Measurements from ENCODE around the gene ZBTB9. TPM values are rescaled to one million over a fixed set of nuclear protein-coding genes. Genes with fewer than 3 reads are reported as not detected.

The ZBTB9 gene
- total RNA-seq, 1 experiment from 2014 or later, result 5.2 TPM

DNA sequence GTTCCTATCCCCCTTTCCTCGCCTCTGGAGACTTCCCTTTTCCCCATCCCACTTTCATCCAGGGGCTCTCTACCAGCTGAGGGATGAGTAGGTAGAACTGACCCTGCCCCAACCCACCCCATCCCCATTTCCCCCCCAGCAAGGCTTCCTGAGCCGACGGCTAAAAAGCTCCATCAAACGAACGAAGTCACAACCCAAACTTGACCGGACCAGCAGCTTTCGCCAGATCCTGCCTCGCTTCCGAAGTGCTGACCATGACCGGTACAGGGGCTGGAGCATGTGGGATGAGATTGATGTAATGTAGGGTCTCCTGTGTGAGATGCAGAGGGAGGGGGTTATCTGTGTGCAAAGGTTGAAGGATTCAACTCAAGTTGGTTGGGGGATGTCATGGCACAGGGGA, 21.8 kb upstream of the ZBTB9 start:
- DNase-seq (ENCODE audit: extremely low read depth, low read depth), result no peak

DNA sequence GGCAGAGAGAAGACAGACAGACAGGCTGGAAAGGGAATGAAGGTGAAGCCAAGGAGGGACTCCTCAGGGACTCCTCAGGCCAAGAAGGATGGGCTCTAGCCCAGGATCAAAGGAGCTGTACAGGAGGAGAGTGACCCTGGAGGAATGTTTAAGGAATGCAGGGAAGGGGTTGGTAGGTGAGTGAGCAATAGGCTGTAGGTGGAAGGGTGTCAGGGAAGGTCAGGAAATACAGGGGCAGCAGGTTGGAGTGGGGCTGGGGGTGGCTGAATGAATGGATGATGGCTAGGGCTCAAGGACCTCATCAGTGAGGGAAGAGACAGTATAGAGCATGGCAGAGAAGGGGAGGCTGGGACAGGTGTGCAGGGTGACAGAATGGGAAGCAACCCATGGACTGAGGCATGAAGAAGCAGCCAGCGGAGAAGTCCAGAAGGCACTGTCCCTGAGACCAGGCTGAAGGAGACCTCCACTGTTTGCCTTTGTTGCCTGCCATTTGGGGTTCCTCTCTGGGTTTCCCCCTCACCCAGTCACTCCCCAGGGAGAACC, 21.3 kb upstream of the ZBTB9 start:
- no peak for DNase-seq (ENCODE audit: extremely low read depth, low read depth)

DNA sequence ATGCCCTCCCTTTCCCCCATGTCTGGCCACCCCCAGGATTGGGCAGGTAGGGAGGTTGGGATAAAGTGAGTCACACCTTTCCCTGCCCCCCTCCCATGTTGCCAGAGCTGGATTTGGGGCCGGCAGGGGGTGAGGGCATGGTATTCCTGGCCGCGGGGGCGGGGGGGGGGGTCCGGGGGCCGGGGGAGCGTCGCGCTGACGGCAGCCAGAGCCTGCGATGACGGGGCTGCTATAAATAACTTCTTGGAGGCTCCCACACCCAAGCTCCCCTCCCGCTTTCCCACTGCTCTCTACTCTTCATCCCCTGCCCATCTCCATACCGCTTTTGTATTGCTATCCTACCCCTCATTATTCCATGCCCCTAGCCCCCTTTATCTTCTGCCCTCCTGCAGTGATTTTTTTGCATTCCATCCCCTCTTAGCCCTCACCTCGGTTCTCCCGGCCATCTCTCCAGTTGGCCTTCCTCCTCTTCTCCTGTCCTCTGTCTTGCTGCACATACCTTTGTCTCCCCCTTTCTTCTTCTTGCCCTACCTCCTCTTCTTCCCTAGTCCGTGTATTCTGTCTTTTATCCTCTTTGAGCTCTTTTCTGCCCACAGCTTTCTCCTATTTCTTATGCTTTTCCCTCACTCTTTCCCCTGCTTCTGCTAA, 20.7 kb upstream of the ZBTB9 start:
- no peak for DNase-seq (ENCODE audit: extremely low read depth, low read depth)

DNA sequence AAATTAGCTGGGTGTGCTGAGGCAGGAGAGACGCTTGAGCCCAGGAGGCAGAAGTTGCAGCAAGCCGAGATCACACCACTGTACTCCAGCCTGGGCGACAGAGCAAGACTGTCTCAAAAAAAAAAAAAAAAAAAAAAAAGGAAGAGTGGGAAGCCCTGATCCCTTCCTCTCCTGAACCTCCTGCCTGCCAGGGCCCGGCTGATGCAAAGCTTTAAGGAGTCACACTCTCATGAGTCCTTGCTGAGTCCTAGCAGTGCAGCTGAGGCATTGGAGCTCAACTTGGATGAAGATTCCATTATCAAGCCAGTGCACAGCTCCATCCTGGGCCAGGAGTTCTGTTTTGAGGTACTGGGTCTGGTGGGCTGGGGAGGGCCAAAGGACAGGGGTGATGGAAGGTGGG, 19.4 kb upstream of the ZBTB9 start:
- DNase-seq (ENCODE audit: extremely low read depth, low read depth), result no peak

DNA sequence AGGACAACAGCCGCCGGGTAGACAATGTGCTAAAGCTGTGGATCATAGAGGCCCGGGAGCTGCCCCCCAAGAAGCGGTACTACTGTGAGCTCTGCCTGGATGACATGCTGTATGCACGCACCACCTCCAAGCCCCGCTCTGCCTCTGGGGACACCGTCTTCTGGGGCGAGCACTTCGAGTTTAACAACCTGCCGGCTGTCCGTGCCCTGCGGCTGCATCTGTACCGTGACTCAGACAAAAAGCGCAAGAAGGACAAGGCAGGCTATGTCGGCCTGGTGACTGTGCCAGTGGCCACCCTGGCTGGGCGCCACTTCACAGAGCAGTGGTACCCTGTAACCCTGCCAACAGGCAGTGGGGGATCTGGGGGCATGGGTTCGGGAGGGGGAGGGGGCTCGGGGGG, 16.7 kb upstream of the ZBTB9 start:
- no peak for DNase-seq (ENCODE audit: extremely low read depth, low read depth)

DNA sequence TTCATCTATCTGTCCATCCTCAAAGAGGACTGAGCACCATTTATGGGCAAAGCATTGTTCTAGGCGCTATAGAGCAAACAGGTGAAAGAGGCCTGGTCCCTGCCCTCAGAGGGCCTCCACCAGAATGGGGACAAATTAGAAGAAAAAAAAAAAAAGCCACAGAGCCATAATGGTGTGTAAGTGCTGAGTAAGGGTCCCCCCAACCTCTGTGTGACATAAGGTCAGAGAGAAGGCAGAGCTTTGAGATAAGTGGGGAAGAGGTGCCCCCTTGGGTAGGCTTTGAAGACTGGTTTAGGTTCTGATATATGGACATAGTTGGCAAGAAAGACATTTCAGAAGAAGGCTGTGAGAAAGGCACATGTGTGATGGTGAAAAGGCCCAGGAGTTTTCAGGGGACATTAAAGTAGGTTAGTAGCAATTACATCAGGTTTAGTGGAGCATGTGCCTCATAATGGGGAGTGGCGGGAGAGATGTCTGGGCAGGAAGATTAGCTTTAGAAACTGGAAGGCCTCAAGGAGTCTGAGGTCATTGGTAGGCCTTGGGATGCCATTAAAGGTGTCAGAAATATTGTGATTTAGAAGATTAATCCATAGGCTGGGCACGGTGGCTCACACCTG, 15.3 kb upstream of the ZBTB9 start:
- DNase-seq (ENCODE audit: extremely low read depth, low read depth), result no peak

DNA sequence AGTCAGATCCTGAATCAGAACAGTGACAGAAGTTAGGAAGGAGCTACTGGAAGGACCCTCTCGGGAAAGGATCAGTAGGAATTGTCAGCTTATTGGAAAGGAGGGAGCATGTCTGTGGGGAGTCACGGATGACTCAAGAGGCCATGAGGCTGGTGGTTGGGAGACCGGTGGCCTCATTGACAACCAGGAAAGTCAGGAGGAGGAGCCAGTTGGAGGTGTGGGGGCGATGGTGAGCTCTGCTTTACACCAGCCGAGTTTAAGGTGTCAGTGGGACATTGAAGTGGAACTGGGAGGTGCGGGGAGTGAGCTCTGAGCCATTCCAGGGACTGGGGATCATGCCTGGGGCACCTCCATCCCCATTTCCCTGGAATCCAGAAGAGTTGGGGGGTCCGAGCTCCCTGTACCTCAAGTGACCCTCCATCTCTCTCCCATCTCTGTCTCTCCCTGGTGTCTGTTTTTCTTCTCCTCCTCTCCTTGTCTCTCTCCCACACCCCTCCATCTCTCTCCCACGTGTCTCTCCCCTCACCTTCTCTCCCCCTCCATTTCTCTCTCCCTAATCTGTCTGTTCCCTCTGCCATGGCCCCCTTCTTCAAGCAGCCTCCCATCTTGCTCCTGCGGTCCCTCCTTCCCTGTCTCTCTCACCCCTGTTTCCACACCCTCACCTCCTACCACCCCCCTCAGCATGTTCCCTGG, 14.3 kb upstream of the ZBTB9 start:
- no peak for DNase-seq (ENCODE audit: extremely low read depth, low read depth)

DNA sequence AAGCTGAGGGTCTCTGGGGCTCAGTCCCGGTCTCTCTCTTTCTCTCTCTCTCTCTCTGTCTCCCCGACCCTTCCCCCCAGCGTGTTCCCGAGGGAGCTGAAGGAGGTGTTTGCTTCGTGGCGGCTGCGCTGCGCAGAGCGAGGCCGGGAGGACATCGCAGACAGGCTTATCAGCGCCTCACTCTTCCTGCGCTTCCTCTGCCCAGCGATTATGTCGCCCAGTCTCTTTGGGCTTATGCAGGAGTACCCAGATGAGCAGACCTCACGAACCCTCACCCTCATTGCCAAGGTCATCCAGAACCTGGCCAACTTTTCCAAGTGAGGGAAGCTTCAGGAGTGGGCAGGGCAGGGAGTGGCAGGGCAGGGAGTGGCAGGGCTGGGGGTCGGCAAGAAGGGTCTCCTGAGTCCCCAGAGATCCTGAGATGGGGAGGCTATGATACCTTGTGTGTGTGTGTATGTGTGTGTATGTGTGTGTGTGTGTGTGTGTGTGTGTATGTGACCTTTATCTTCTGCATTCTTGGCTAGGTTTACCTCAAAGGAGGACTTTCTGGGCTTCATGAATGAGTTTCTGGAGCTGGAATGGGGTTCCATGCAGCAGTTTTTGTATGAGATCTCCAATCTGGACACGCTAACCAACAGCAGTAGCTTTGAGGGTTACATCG, 13.6 kb upstream of the ZBTB9 start:
- no peak for DNase-seq (ENCODE audit: extremely low read depth, low read depth)

DNA sequence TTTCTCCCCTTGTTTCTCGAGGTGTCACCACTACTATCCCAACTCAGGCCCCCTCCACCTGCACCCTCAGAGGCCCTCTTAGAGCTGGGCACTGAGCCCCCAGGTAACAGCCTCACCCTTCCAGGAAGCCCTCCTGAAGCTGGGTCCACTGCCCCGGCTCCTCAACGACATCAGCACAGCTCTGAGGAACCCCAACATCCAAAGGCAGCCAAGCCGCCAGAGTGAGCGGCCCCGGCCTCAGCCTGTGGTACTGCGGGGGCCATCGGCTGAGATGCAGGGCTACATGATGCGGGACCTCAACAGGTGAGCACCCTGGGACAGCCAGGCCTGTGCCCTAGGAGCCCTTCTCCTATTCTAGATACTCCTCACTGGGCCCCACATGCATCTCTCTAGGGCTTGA, 12.9 kb upstream of the ZBTB9 start:
- DNase-seq (ENCODE audit: extremely low read depth, low read depth), result no peak

DNA sequence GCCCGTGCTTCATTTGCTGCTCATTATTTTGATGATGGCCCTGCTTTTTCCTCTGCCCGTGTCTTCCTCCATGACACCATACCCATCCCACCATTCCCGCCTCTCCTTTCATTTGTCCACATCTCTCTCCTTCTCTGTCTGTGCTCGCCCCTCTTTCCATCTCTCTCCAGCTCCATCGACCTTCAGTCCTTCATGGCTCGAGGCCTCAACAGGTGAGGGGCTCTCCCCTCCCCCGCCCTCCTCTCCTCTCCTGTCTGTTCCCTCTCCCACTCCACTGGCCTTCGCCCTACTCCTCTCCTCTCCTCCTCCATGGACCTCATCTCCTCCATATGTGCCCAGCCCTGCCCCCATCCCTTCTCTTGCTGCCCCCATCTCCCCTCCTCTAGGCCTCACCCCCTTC, 12.1 kb upstream of the ZBTB9 start:
- no peak for DNase-seq (ENCODE audit: extremely low read depth, low read depth)

DNA sequence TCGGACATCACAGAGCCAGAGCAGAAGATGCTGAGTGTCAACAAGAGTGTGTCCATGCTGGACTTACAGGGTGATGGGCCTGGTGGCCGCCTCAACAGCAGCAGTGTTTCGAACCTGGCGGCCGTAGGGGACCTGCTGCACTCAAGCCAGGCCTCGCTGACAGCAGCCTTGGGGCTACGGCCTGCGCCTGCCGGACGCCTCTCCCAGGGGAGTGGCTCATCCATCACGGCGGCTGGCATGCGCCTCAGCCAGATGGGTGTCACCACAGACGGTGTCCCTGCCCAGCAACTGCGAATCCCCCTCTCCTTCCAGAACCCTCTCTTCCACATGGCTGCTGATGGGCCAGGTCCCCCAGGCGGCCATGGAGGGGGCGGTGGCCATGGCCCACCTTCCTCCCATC, 11.4 kb upstream of the ZBTB9 start:
- DNase-seq (ENCODE audit: extremely low read depth, low read depth), result no peak

DNA sequence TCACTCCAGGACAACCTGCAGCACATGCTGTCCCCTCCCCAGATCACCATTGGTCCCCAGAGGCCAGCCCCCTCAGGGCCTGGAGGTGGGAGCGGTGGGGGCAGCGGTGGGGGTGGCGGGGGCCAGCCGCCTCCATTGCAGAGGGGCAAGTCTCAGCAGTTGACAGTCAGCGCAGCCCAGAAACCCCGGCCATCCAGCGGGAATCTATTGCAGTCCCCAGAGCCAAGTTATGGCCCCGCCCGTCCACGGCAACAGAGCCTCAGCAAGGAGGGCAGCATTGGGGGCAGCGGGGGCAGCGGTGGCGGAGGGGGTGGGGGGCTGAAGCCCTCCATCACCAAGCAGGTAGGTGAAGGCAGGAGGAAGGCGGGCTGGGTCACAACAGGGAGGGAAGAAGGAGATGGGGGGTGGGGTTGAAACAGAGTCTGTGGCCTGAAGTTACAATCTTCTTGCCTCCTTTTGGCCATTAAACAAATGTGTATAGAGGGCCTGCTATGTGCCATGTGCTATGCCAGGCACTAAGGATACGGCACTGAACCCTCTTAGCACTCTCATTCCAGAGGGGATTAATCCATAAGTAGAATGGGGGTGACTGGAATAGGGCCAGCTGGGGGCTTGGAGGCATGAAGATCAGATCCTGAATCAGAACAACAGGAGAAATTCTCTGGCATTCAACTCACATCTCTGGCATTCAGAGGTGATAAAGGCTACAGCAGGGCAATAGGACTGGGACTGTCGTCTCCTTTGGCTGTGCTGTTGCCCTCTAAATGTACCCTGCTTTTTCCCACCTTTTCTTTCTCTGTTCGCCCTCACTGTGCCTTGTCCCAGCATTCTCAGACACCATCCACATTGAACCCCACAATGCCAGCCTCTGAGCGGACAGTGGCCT, 10.5 kb upstream of the ZBTB9 start:
- no peak for DNase-seq (ENCODE audit: extremely low read depth, low read depth)

DNA sequence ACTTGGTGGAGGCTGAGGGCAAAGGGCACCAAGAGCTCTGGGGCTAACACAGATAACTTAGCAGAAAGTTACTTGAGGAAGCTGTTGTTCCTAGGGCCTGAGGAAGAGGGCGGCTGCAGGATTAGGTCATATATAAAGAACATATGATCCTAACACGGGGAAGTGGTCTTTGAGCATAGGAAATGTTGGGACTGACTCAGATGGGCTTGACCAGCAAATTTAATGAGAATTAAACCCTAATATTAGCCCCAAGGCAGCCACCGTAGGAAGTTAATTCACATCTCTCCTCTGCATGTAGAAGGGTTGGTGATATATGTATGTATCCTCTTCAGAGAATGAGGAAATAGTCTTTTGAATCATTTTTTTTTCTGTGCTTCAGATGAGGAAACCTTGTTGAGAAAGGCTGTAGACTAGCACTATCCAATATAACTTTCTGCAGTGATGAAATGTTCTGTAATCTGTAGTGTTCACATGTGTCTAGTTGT, 9.2 kb upstream of the ZBTB9 start:
- DNase-seq (ENCODE audit: extremely low read depth, low read depth), result no peak

DNA sequence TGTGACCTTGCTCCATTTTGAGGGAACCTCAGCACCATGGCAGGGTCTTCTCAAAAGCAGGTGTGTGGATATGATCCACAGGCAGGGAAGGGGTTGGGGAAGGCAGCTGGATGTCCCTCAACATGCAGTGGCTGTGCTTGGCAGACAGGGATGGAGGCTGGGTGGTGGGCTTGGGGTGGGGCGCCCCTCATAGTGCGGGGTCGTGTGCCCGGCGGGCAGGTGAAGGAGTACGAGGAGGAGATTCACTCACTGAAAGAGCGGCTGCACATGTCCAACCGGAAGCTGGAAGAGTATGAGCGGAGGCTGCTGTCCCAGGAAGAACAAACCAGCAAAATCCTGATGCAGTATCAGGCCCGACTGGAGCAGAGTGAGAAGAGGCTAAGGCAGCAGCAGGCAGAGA, 8.0 kb upstream of the ZBTB9 start:
- DNase-seq (ENCODE audit: extremely low read depth, low read depth), result no peak

DNA sequence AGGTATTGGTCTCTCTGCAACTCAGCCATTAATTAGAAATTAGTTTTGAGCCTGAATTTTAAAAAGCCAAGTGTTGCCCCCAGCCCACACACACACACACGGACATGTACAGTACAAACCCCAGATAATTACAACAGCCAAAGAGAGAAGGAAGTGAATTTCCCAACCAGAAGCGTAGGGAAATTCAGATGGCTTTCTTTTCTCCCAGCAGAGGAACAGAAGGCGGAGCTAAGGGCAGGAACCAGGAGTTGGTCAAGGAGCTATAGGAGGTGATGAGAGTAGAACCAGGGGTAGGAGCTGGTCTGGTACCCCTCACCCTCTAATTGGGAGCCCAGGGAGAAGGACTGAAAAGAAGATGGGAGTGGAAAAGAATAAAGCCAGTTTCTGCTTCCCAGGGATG, 3.9 kb upstream of the ZBTB9 start:
- no peak for DNase-seq (ENCODE audit: extremely low read depth, low read depth)

DNA sequence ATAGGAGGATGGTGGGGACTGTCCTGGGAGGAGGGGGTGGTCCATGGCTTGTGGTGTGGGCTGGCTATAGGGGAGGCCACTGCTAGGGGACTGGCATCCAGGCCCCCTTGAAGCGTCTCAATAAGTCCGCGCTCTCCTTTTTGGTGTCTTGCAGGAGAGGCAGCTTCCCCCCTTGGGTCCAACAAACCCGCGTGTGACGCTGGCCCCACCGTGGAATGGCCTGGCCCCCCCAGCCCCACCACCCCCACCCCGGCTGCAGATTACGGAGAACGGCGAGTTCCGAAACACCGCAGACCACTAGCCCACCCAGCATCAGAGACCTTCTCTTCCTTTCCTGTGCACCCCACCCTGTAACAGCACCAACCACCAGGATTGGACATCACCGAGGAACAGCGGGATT, 2.8 kb upstream of the ZBTB9 start:
- DNase-seq (ENCODE audit: extremely low read depth, low read depth), result no peak

DNA sequence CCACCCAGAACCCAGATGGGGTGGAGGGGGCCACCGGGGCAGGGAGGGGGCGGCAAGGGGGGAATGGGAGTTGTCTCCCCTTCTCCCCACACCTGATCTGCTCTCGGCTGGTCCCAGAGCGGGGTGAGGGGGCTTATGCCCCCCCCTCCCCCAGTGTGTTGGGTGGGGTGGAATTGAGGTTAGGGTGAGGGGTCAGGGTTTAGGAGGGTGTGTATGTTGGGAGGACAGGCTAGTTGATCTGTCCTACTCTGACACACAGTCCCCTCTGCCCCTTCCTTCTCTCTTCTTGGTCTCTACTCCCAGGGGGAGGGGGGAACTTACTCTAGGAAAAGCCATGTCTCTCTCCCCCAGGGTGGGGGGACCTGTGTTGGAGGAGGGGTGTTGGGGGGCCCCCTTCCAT, 1.9 kb upstream of the ZBTB9 start:
- no peak for DNase-seq (ENCODE audit: extremely low read depth, low read depth)

DNA sequence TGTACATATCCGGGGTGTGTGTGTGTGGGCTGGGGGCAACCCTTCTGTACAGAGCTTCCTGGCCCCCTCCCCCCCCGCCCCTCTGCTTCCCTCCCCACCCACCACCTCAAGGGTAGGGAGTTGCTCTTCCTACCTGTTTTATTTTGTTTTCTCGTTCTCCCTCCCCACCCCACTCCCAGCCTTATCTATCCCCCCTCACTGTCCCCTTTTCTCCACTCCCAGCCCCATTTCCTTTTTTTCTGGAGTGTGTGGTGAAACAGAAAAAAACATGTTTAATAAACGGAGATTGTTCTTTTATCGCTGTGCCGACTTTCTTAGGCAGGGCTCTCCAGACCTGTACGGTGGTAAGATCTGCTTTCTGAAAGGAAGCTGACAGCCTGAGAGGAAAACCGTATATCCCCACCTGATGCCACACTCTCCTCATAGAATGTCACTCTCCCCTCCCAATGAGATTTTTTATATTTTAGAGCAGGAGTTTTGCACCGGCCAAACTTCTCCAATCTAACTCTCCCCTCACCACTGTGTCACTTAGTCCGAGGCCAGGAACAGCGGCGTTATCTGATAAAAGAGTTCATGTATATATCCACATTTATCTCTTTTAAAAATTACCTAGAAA, 875 bp upstream of the ZBTB9 start:
- no peak for DNase-seq (ENCODE audit: extremely low read depth, low read depth)

DNA sequence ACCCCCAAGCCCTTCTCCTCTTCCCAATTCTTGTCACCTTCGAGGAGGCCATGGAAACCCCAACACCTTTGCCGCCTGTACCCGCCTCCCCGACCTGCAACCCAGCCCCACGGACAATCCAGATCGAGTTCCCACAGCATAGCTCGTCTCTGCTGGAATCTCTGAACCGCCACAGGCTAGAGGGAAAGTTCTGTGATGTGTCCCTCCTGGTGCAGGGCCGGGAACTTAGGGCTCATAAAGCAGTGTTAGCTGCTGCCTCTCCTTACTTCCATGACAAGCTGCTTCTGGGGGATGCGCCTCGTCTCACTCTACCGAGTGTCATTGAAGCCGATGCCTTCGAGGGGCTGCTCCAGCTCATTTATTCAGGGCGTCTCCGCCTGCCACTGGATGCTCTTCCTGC, 675 bp downstream of the ZBTB9 start:
- no peak for DNase-seq (ENCODE audit: extremely low read depth, low read depth)

DNA sequence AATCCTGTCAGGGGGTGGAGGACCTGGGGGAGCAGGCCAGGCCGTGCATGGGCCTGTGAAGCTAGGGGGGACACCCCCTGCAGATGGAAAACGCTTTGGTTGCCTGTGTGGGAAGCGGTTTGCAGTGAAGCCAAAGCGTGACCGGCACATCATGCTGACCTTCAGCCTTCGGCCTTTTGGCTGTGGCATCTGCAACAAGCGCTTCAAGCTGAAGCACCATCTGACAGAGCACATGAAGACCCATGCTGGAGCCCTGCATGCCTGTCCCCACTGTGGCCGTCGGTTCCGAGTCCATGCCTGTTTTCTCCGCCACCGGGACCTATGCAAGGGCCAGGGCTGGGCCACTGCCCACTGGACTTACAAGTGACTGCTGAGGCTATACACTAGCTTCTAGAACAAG, 1.8 kb downstream of the ZBTB9 start:
- no peak for DNase-seq (ENCODE audit: extremely low read depth, low read depth)
